Fibroblast of skin of left biceps (primary cell): ENCODE results near the gene MFSD12.
A peak's percentile ranks its signal among the peaks of the same experiment; 100 is the strongest.
"Not testable (repeated sequence)": the region's sequence is repeated elsewhere in the genome, so short reads cannot be mapped to it uniquely, and the experiment has no call there.

Experiments used
- DNase-seq, 2 experiments: peaks; one replicate each; pipeline ENCODE4 v3.0.0-alpha.2; 2013; ENCODE audit warnings: low read depth in 2 of 2

Gene MFSD12

DNA sequence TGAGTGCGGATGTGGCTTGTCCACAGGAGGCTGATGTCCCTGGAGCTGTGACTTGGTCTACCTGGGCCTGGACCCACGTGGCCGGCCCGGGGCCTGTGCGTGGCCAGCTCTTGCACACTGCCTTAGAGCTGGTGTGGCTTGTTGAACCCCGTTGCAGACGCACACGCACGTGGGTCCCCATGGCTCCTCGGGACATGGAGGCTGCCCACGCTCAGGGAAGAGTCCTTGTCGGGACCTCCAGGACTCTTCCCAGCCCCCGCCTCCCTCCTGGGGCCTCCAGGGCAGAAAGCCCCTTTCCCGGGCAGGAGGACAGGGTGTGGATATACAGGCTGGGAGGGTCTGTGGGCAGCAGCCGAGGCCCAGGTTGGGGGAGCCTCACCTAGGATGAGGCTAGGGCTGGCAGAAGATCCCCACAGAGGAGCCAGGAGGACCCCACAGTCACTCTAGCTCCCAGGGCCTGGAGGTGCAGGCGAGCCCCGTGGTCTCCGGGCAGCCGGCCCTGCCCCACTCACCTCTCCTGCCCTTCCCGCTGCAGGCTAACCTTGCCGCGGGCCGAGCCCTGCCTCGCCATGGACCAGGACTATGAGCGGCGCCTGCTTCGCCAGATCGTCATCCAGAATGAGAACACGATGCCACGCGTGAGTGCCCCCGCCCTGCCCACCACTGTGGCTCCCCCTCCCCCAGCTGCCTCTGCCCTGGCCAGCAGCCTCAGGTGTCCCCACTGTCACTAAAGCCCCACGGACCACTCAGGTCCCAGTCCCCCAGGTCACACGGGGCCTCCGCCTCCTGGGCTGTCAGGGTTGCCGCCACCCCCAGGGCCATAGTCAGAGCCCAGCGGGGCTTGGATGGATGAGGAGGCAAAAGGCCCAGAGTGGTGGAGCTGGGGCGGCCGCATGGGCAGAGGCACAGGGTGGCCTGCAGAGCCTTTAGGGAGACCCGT is 34.7 kb downstream of the MFSD12 start:
- no peak for DNase-seq

DNA sequence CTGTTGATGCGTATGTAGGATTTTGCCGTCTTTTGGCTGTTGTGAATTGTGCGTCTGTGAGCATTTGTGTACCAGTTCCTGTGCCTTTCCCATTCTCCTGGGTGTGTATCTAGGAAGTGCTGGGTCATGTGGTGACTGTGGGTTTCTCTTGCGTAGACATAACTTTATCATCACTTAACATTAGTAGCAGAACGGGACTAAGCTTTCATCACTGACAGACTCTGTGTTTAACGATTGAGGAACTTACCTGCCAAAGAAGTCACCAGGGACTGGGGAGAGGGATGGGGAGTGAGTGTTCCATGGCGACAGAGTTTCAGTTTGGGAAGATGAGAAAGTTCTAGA is 36.3 kb downstream of the MFSD12 start:
- no peak for DNase-seq

DNA sequence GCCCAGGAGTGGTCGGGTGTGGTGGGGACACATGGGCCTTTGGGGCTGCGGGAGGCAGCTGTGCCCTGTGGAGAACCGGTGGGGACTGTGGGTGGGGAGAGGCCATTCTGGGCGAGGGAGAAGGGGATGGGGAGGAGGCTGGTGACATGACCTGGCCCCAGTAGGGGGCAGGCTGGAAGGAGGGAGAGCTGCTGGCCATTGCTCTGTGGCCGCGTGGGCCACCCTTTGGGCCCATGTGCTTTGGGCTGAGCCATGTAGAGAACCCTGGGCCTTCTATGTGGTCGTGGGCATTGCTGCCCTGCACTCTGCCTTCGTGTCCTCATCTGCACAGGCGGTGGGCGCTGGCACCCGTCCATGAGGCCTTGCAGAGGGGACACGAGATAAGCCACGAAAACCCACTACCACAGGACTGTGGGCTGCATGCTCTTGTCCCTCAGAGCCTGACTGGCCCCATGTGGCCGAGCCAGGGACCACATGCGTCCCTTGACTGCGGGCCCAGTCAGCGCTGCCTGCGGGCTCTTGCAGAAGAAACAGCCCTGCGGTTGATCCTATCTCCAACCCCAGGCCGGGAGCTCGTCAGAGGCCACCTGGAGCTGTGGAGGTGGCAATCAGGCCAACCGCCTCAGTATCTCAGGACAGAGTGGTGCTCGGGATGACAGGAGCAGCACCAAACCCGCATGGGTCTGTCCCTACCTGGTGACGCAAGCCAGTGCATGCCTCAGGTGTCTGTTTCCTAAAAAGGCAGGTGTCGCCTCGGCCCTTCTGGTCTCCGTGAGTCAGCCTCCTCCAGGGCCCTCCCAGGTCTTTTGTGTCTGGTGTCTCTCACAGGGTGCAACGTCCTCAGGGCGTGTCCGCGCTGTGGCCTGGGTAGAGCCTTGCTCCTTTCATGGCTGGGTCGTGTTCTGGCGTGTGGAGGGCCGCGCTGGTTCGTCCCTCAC is 37.0 kb downstream of the MFSD12 start:
- DNase-seq, result no peak

DNA sequence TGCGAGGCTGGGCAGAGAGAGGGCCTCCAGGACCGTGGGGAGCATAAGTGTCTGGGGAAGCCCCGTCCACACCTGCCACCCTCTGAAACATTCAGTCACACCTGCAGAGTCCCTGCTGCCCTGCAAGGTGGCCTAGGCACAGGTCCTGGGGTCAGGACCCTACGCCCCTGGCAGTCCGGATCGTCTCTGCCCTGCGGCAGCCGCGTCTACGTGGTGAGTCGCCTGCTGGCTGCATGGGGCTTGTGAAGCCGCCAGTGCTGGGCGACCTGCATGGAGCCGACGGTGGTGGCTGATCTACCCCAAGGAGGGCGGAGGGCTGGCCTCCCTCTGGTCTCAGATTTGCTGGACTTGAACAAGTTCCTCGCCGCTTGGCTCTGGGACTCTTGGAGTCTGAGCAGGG is 38.3 kb downstream of the MFSD12 start:
- no peak for DNase-seq

DNA sequence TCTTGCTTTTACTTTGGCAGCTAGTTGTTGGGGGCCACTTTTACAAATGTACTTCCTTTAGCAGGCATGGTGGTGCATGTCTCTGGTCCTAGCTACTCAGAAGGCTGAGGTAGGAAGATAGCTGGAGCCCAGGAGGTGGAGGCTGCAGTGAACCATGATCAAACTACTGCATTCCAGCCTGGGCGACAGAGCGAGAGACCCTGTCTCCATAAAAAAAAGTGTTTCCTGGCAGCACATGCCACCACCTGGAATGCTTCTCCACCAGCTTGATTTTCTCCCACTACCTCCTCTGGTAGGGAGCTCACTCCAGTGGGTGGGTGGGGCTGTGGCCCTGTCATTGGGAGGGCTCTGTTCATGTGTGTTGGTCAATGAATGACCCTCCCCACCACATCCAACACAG is 38.7 kb downstream of the MFSD12 start:
- no peak for DNase-seq

DNA sequence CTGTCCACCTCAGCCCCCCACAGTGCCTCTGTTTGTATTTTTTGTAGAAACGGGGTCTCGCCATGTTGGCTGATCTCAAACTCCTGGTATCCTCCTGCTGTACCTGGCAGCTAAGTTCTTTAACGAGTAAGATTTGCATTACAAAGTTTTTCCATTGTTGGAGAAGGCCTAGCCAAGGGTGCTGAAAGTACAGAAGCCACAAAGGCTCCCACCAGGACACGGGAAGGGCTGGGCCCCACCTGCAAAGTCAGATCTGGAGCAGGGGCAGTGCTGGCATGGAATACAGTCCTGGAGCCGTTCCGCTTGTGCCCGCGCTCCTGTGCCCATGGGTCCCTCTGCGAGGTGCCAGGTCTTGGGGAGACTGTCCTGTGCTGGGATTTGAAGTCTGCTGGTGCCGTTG is 39.1 kb downstream of the MFSD12 start:
- no peak for DNase-seq

DNA sequence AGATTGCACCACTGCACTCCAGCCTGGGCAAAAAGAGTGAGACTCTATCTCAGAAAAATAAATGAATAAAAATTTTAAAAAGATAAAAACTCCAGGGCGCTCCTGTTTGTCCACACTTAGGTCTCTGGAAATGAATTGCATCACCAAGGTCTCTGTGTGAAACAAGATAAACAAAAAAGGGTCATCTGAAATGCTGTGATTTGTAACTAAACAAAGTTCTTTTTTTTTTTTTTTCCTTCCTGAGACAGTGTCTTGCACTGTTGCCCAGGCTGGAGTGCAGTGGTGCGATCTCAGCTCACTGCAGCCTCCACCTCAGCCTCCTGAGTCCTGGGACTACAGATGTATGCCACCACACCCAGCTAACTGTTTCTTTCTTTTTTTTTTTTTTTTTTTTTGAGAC is 39.7 kb downstream of the MFSD12 start:
- no peak for DNase-seq

DNA sequence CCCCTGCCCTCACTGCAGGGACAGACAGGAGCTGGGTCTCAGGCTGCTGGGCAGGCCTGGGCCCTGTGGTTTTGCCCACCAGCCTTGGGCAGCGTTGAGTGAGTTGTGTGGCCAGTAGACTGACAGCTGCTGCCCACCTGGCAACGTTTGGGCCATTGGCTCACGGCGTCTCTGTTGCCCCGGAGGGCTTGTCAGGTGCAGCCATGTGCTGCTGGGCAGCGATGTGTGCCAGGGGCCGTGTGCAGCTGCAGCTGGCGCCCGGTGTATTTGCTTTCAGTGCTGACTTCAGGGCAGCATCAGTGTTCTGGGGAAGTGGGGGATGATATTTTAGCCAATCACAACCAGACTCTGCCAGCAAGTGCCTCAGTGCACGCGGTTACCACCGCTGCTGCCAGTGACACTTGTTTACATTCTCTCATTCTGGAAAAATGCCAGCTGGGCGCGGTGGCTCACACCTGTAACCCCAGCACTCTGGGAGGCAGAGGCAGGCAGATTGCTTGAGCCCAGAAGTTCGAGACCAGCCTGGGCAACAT is 40.6 kb downstream of the MFSD12 start:
- DNase-seq, result no peak

DNA sequence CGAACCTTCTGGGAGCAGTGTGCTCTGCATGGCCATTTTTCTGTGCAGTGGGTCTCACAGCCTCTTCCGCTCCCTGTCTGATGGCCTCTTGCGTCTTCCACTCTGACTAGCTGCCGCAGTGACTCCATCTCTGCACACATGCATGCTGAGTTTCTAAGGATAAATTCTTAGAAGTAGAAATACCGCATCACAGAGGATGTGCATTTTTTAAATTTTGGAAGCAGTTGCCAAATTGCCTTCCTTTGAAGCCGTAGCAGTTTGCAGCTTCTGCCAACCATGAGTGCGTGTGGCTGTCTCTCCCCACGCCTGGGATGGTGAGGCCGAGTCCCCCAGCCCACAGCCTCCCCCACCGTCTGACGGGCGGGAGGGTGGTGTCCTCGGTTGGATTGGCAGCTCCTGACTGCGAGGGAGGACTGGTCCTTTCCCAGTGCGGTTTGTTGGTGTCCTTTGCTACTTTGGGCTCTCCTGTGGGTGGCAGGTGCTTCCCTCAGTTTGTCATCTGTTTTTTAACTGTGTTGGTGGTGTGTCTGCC is 41.4 kb downstream of the MFSD12 start:
- DNase-seq, result peak; percentile 21 to 23

DNA sequence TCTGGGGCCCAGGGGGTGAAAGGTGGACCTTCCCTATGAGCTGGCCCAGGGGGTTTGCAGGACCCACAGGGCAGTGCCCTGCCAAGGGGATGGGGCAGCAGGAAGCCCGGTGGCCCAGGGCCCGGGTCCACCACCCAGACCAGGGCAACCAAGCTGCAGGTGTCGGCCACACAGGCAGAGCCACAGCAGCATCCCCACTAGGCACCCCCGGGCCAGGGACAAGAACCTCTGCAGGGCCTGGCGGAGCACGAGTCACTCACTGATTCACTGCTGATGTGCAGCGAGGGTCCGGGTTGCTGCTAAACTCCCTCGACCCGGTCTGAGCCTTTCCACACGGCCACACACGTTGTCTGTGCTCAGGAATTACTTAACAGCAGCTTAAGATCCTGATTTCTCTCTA is 42.5 kb downstream of the MFSD12 start:
- no peak for DNase-seq

DNA sequence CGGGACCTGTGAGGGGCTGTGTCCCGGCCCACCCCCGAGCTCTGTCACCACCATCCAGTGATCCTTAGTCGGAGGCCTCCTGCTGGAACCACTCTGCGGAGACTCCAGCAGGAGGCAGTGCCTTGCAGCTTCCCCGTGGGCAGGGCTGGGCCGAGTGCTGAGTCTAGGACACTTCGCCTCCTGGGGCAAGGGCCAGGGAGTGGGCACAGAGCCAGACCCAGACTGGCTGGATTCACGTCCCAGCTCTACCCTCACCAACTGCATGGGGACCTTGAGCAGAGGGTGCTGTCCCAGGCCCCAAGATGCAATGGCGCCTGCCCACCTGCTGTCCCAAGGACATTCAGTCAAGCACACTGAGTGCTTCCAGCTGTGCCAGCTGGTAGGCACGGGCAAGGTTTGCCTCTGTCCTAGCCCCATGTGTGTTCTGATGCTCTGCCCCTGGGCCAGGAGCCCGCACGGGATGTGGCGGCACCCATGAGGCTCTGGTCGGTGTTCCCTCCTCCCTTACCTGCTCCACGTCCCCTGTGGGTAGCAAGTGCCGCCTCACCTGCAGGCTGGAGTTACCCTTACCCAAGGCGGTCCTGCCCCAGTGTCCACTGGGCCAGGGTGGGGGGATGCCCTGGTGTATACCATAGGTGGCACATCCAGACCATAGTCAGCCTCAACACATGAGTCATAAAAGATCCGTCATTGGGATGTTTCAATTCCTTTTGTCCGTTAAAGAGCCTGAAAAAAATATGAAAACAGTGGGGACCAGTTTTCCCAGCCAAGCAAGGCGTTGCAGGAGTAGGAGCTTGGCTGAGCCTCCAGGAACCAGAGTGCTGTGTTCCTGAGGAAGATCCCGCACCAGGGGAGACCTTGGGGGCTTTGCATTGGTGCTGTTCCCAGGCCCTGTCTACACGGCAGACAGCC is 43.9 kb downstream of the MFSD12 start:
- DNase-seq, result no peak

DNA sequence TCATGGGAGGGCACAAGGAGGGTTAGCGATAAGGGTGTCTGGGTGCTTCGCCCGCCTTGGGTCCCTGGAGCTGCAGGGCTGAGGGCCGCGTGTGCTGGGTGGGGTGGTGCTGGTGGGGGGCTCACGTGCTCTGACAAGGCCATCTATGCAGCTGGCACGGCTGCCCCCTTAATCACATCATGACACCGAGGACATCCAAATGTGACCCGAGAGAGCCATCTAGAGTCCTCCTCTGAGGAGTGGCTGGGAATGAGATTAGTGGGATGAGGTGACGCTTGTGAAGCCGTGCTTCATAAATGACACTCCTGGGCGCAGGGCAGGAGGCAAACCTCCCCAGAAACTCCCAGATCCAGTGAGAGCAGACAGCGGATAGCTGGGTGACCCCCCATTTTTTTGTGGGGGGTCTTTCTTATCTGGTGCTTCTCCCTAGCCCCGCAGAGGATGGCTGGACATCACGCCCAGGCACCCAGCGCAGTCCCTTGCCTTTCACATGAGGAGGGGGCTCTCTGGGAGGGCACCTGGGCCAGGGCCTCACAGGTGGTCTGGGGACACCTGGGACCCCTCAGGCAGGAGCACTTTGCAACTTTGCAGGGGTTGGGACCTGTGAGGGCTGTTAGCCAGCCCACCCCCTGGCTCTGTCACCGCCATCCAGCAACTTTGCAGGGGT is 44.7 kb downstream of the MFSD12 start:
- no peak for DNase-seq

DNA sequence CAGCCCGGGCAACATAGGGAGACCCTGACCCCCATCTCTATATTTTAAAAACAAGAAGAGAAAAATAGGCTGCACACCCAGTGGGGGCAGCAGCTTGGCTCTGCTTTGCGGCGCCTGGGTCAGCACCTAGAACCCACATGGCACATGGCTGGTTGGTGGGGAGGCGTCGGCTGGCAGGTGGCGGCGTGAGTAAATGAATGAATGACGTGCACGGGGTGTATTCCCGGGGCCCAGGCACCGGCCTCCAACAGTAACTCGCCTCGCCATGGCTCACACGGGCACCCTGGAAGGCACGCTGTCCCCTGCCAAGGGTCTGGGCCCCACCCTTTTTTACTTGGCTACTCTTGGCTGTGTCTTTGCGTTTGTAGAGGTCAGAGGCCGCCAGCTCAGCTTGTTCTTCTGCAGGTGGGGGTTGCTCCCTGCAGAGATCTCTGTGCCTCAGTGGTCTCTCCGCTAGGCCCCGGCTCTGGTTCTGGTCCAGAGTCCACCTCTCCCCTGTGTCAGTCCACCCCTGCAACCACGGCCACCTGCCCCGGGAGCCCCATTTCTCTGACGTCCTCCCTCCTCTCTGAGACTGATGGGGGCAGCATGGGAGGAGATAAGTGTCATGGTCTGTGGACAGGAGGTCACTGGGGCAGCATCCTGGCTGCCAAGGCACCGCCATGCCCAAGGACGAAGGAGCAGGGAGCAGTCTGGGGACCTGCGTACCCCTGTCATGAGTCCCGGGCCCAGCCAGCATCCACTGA is 45.7 kb downstream of the MFSD12 start:
- no peak for DNase-seq

DNA sequence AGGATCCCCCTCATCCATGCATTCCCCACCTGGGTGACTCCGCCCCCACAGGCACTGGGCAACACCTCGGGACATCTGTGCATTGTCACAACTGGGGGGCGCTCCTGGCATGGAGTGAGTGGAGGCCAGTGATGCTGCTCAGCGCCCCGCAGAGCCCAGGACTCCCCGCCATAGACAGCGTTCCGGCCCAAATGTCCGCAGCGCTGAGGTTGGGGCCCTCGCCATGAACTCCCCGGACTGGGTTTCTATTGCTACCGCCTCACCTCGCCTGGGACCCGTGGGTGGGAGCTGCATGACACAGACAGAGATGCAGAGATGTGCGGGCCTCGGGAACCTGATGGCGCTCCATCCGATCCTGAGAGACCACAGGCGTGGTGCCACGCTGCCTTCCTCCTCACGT is 46.7 kb downstream of the MFSD12 start:
- no peak for DNase-seq

DNA sequence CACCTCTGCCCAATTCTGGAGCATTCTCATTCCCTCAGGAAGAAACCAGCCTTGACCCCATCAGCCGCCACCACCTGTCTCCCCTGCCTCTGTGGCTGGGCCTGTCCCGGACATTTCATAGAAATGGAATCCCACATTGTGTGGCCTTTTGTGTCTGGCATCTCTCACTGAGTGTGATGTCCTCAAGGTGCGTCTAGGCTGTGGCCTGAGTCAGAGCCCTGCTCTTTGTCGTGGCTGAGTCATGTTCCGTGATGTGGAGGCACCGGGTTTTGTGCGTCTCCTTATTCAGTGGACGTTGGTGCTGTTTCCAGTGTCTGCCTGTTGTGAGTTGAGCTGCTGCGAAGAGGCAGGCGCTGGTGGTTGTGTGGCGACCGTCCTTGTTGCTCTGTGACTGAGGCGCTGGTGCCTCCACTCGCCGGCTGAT is 47.8 kb downstream of the MFSD12 start:
- DNase-seq, result no peak

DNA sequence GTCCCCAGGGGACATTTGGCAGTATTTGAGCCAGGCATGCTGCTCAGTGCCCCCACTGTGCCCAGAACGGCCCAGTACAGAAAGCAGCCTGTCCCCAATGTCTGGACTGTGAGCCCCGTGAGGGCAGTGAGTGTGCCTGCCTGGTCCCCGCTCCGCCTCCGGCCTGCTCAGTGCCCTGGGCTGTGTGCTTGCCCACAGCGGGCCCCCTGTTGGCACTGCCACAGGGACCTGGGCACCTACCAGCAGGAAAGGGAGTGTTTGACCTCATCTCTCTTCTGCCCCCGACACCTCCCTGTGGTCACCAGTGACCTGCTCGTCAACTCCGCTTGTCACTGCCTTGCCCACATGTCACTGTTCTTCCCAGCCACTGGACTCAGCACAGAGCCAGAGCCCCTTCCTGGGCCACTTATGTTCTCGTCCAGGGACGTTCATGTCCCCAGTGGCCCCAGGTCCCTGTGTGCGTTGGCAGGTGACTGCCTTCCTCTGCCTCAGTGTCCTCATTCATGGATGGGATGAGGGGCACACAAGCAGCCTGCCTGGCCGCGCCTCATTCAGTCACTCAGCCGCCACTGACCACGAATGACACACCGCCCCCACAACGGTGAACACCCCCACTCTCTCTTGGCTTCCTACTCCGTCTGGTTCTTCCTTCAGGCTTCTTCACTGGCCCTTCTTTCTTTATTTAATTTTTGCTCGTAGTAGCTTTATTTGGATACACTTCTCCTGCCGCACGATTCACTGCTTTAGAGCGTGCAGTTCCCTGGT is 48.4 kb downstream of the MFSD12 start:
- DNase-seq, result no peak

DNA sequence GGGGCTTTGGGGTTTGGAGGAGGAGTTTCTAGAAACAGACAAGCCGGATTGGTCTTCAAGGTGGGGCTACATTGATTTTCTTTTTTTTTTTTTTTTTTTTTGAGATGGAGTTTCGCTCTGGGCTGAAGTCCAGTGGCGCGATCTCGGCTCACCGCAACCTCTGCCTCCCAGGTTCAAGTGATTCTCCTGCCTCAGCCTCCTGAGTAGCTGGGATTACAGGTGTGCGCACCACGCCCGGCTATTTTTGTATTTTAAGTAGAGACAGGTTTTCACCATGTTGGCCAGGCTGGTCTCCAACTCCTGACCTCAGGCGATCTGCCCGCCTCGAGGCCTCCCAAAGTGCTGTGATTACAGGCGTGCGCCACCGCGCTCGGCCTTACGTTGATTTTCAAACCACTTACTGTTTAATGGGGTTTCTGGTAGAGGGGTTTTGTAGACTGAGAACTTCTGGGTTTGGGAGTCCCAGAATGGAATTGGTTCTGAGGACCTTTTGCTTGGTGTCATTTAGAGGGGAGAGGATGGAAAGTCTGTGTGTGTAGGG is 49.2 kb downstream of the MFSD12 start:
- not testable (repeated sequence) for DNase-seq

DNA sequence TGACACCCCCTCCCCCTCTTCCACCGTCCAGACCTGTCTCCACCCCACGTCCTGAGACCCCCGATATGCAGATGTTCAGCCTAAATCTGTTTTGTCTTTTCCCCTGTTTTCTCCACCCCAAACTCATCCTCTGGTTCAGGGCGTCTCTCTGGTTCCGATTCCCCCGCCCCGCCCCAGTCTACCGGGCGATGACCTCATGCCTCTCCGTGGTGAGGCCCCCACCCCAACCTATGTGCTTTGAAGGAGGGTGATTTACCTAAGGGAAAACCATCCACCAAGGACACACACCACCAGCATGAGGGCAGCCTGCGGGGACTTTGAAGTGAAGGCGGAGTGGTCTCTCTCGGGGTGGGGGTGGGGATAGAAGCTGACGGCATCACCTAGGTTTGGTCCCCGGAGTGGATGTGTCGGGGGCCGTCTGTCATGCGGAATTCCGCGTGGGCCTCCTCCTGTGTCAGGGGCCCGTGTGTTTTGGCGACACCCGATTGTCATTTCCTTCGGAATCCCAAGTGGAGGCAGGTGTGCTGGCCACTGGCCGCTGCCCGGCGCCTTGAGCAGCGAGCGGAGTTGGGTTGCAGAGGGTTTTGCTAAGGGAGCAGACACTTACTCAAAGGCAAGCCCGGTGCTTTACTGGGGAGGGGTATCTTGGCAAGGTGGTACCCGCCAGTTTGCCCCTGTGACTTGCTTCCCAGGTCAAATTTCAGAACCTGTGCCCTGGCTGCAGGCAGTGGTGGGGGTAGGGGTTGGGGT is 49.8 kb downstream of the MFSD12 start:
- no peak for DNase-seq
